ENCODE results near the gene CASZ1.

CASZ1 gene

DNA sequence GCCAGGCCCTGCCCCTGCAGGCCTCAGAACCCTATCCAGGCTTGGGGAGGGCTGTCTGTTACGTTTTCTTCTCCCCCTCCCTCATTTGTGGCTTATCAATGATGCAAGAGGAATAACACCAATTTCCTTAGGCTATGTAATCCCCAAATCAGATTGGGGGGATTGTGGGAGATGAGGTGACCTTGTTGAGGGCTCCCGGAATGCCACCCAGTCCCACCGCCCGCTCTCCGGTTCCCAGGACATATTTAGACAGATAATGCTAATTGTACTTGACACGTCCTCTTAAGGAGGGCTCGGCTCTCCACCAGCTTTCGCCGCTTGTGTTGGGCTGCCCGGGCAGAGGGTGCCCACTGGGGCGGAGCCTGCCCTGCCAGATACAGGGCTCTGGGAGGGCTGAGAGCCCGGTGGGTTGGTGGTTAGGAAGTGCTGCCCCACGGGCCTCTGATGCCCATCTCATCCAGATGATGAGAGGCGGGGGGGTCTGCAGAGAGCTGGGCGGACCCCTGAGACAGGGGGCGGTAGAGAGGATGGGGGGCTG lies 90.0 kb downstream of the CASZ1 start:
- Histone ChIP-seq H3K4me3 (ENCODE audit: low read depth in 1 of 2, low read length in 2 of 2) (no peak overlapping the region), H3K27ac (ENCODE audit: low read length) (no peak overlapping the region), H3K4me1 (ENCODE audit: insufficient read depth, low read length) (no peaks in the 10 kb centered on the region), H3K79me2 (ENCODE audit: insufficient read depth, low read length) (no peaks in the 10 kb centered on the region), H3K9ac (ENCODE audit: low read depth, low read length) (no peak overlapping the region), H3K9me3 (ENCODE audit: insufficient read depth, low read length, severe bottlenecking) (no peaks in the 10 kb centered on the region), H3K4me2 (ENCODE audit: insufficient read depth, low read length) (no peak overlapping the region), H3K36me3 (ENCODE audit: insufficient read depth, low read length) (no peaks in the 10 kb centered on the region), H3K27me3 (ENCODE audit: insufficient read depth, low read length, poor library complexity) (no peaks in the 10 kb centered on the region), H4K20me1 (ENCODE audit: insufficient read depth, low read length) (no peaks in the 10 kb centered on the region), H2AFZ (ENCODE audit: low read depth, low read length) (no peak overlapping the region)
- TF ChIP-seq, protein P1, sequence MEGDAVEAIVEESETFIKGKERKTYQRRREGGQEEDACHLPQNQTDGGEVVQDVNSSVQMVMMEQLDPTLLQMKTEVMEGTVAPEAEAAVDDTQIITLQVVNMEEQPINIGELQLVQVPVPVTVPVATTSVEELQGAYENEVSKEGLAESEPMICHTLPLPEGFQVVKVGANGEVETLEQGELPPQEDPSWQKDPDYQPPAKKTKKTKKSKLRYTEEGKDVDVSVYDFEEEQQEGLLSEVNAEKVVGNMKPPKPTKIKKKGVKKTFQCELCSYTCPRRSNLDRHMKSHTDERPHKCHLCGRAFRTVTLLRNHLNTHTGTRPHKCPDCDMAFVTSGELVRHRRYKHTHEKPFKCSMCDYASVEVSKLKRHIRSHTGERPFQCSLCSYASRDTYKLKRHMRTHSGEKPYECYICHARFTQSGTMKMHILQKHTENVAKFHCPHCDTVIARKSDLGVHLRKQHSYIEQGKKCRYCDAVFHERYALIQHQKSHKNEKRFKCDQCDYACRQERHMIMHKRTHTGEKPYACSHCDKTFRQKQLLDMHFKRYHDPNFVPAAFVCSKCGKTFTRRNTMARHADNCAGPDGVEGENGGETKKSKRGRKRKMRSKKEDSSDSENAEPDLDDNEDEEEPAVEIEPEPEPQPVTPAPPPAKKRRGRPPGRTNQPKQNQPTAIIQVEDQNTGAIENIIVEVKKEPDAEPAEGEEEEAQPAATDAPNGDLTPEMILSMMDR (IDR thresholded peaks at IDR 0.05; ENCODE audit: borderline replicate concordance, extremely low read depth, low read length, poor library complexity, severe bottlenecking): no peak
- TF ChIP-seq EZH2 (IDR thresholded peaks at IDR 0.05; ENCODE audit: borderline replicate concordance, low read depth, low read length, severe bottlenecking): no peak
- ATAC-seq (ENCODE audit: insufficient read depth, low read depth) (no peak), DNase-seq (no peak)

DNA sequence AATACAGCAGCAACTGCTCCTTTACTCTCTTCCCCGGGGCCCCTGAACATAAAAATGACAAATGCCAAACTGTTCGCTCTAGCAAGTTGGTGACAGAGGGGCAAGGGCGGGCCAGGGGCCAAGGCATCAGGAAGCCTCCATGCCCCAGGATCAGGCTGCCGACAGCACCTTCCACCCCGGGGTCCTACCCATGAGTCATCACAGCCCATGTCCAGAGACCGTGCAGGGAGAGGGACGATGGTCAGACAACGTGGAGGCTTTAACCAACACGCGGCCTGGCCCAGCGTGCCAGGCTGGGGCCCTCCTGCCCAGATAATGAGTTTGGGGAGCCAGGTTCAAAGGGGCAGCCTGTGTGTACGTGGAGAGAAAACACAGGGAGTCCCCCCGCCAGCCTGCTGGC lies 90.5 kb downstream of the CASZ1 start:
- no peak overlapping the region for H3K4me3 ChIP-seq (ENCODE audit: low read depth in 1 of 2, low read length in 2 of 2)
- H3K4me1 ChIP-seq (ENCODE audit: insufficient read depth, low read length): no peaks in the 10 kb centered on the region
- no peaks in the 10 kb centered on the region for H3K79me2 ChIP-seq (ENCODE audit: insufficient read depth, low read length)
- no peak overlapping the region for H2AFZ ChIP-seq (ENCODE audit: low read depth, low read length)
- DNase-seq (no peak), ATAC-seq (ENCODE audit: insufficient read depth, low read depth) (no peak)
- H3K9ac ChIP-seq (ENCODE audit: low read depth, low read length): no peak overlapping the region
- no peaks in the 10 kb centered on the region for H3K27me3 ChIP-seq (ENCODE audit: insufficient read depth, low read length, poor library complexity)
- H4K20me1 ChIP-seq (ENCODE audit: insufficient read depth, low read length): no peaks in the 10 kb centered on the region
- H3K27ac ChIP-seq (ENCODE audit: low read length): no peak overlapping the region
- TF ChIP-seq, protein P1 (IDR thresholded peaks at IDR 0.05; ENCODE audit: borderline replicate concordance, extremely low read depth, low read length, poor library complexity, severe bottlenecking): no peak
- no peak for TF ChIP-seq EZH2 (IDR thresholded peaks at IDR 0.05; ENCODE audit: borderline replicate concordance, low read depth, low read length, severe bottlenecking)
- H3K4me2 ChIP-seq (ENCODE audit: insufficient read depth, low read length): no peak overlapping the region
- no peaks in the 10 kb centered on the region for H3K36me3 ChIP-seq (ENCODE audit: insufficient read depth, low read length)
- H3K9me3 ChIP-seq (ENCODE audit: insufficient read depth, low read length, severe bottlenecking): no peaks in the 10 kb centered on the region

DNA sequence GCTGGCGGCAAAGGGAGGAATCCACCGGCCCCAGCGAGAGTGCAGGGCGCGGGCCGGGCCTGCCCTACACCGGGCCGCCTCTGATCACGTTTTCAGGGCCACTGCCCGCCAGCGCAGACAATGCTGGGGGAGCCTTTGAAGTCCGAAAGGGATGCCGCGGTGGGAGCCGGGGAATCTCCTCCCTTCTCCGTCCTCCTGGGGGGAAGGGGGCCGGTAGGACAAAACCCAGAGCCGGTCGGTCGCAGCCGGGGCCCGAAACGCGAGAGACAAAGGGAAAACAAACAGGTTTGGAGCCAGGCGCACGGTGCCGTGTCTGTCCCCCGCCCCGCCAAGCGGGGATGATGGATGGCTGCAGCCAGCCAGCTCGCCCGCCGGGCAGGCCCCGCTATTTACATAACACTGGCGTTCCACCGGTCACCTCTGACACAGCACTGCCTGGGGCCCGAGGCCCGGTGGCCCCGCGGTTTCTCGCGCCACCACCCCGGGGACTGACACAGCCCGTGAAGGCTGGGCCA lies 92.0 kb downstream of the CASZ1 start:
- Histone ChIP-seq H3K9ac (ENCODE audit: low read depth, low read length) (no peak overlapping the region), H3K36me3 (ENCODE audit: insufficient read depth, low read length) (no peaks in the 10 kb centered on the region), H3K9me3 (ENCODE audit: insufficient read depth, low read length, severe bottlenecking) (no peaks in the 10 kb centered on the region), H2AFZ (ENCODE audit: low read depth, low read length) (no peak overlapping the region), H3K27ac (ENCODE audit: low read length) (no peak overlapping the region), H3K4me2 (ENCODE audit: insufficient read depth, low read length) (no peak overlapping the region), H3K4me3 (ENCODE audit: low read depth in 1 of 2, low read length in 2 of 2) (no peak overlapping the region), H3K27me3 (ENCODE audit: insufficient read depth, low read length, poor library complexity) (peaks cover 7% of the 10 kb centered on the region), H3K79me2 (ENCODE audit: insufficient read depth, low read length) (no peaks in the 10 kb centered on the region), H3K4me1 (ENCODE audit: insufficient read depth, low read length) (no peaks in the 10 kb centered on the region), H4K20me1 (ENCODE audit: insufficient read depth, low read length) (no peaks in the 10 kb centered on the region)
- ATAC-seq (ENCODE audit: insufficient read depth, low read depth) (no peak), DNase-seq (no peak)
- TF ChIP-seq, protein P1 (IDR thresholded peaks at IDR 0.05; ENCODE audit: borderline replicate concordance, extremely low read depth, low read length, poor library complexity, severe bottlenecking): no peak
- TF ChIP-seq EZH2 (IDR thresholded peaks at IDR 0.05; ENCODE audit: borderline replicate concordance, low read depth, low read length, severe bottlenecking): no peak

All from DND-41 (cell line).